Measurements from ENCODE around the gene PRPF8.
A peak's percentile ranks its signal among the peaks of the same experiment; 100 is the strongest.
"Not testable (repeated sequence)": the region's sequence is repeated elsewhere in the genome, so short reads cannot be mapped to it uniquely, and the experiment has no call there.

The PRPF8 gene

GRCh38 chr17:1716076-1716911 lies 31.6 kb upstream of the PRPF8 start:
- peak; percentile 100 for DNase-seq (ENCODE audit: low spot score)

GRCh38 chr17:1715803-1716075 lies 31.1 kb upstream of the PRPF8 start:
- DNase-seq (ENCODE audit: low spot score): no peak

- DNase-seq (ENCODE audit: low spot score): peak; percentile 50
Observed at GRCh38 chr17:1714980-1715802, 30.5 kb upstream of the PRPF8 start.

GRCh38 chr17:1714427-1714979 lies 29.8 kb upstream of the PRPF8 start:
- no peak for DNase-seq (ENCODE audit: low spot score)

- DNase-seq (ENCODE audit: low spot score): no peak
Observed at GRCh38 chr17:1713878-1714426, 29.3 kb upstream of the PRPF8 start.

- DNase-seq (ENCODE audit: low spot score): no peak
Observed at GRCh38 chr17:1713160-1713877, 28.7 kb upstream of the PRPF8 start.

GRCh38 chr17:1712271-1712670 lies 27.6 kb upstream of the PRPF8 start:
- DNase-seq (ENCODE audit: low spot score): no peak

GRCh38 chr17:1711804-1712203 lies 27.1 kb upstream of the PRPF8 start:
- no peak for DNase-seq (ENCODE audit: low spot score)

GRCh38 chr17:1710807-1711553 lies 26.3 kb upstream of the PRPF8 start:
- DNase-seq (ENCODE audit: low spot score): no peak

- DNase-seq (ENCODE audit: low spot score): no peak
Observed at GRCh38 chr17:1709971-1710806, 25.5 kb upstream of the PRPF8 start, which contains the start of gene TLCD2. Gene TLCD2, minus strand, starts transcription at chr17:1710377. Its CDS starts 135 bp downstream, at chr17:1710242.

- DNase-seq (ENCODE audit: low spot score): no peak
Observed at GRCh38 chr17:1709403-1709951, 24.8 kb upstream of the PRPF8 start.

GRCh38 chr17:1708791-1709346 lies 24.2 kb upstream of the PRPF8 start:
- DNase-seq (ENCODE audit: low spot score): not testable (repeated sequence)

GRCh38 chr17:1707107-1707506 lies 22.4 kb upstream of the PRPF8 start:
- DNase-seq (ENCODE audit: low spot score): no peak

- no peak for DNase-seq (ENCODE audit: low spot score)
Observed at GRCh38 chr17:1705004-1705403, 20.3 kb upstream of the PRPF8 start.

- no peak for DNase-seq (ENCODE audit: low spot score)
Observed at GRCh38 chr17:1703063-1703462, 18.4 kb upstream of the PRPF8 start.

GRCh38 chr17:1699891-1700290 lies 15.2 kb upstream of the PRPF8 start:
- not testable (repeated sequence) for DNase-seq (ENCODE audit: low spot score)

GRCh38 chr17:1697681-1698080 lies 13.0 kb upstream of the PRPF8 start:
- no peak for DNase-seq (ENCODE audit: low spot score)

GRCh38 chr17:1695365-1695764 lies 10.7 kb upstream of the PRPF8 start:
- DNase-seq (ENCODE audit: low spot score): no peak

GRCh38 chr17:1693339-1693738 lies 8.7 kb upstream of the PRPF8 start:
- no peak for DNase-seq (ENCODE audit: low spot score)

Data from activated CD4-positive, alpha-beta T cell treated with anti-CD3 and anti-CD28 coated beads, Interleukin-2, Interleukin-4, amounts not matched to agents 100 ng/mL and 50 ng/mL, durations not matched to agents 16 hours and 8 hours (primary cell).